Glutamatergic neuron (in vitro differentiated cells): Measurements from ENCODE around the gene PGAP6. TPM values are rescaled to one million over a fixed set of nuclear protein-coding genes. Genes with fewer than 3 reads are reported as not detected.
A peak's percentile ranks its signal among the peaks of the same experiment; 100 is the strongest.
"Not testable (repeated sequence)": the region's sequence is repeated elsewhere in the genome, so short reads cannot be mapped to it uniquely, and the experiment has no call there.

Experiments
- DNase-seq: peaks from one replicate; pipeline ENCODE4 v3.0.0; 2022
- H3K27ac Mint-ChIP-seq: one replicate; pipeline ENCODE4 v1.8.0; 2020; ENCODE audit warnings: mild to moderate bottlenecking, mixed read lengths, inconsistent platforms; ENCODE audit not compliant: unreplicated experiment
- H3K27me3 Mint-ChIP-seq: one replicate; pipeline ENCODE4 v1.8.0; 2020; ENCODE audit warnings: mild to moderate bottlenecking, moderate library complexity, mixed read lengths, inconsistent platforms; ENCODE audit not compliant: unreplicated experiment
- H3K36me3 Mint-ChIP-seq: one replicate; pipeline ENCODE4 v1.8.0; 2020; ENCODE audit warnings: mild to moderate bottlenecking, mixed read lengths, inconsistent platforms; ENCODE audit not compliant: unreplicated experiment
- H3K4me1 Mint-ChIP-seq: one replicate; pipeline ENCODE4 v1.8.0; 2020; ENCODE audit warnings: mild to moderate bottlenecking, low read depth, mixed read lengths, inconsistent platforms; ENCODE audit not compliant: unreplicated experiment
- H3K4me3 Mint-ChIP-seq: one replicate; pipeline ENCODE4 v1.8.0; 2020; ENCODE audit warnings: mild to moderate bottlenecking, mixed read lengths, inconsistent platforms; ENCODE audit not compliant: unreplicated experiment
- H3K9me3 Mint-ChIP-seq: one replicate; pipeline ENCODE4 v1.8.0; 2020; ENCODE audit warnings: mild to moderate bottlenecking, moderate library complexity, mixed read lengths, inconsistent platforms; ENCODE audit not compliant: unreplicated experiment
- total RNA-seq: library from RNA; stranded (reverse); fragmentation: NEBNext Ultra II Directional; extraction: Animal tissue kit (Norgen Biotek cat#: 25700); gene quantifications from one replicate; pipeline ENCODE4 v1.2.1, GENCODE V29; 2021; ENCODE audit not compliant: unreplicated experiment
- TF ChIP-seq, protein P1 (sequence below): fragments of 200-600 bp; sonication (generic); IDR thresholded peaks from one replicate; pipeline ENCODE4 v1.5.0; 2021; ENCODE audit not compliant: partially characterized antibody, unreplicated experiment

The PGAP6 gene
- total RNA-seq, 1 donor from 2014 or later, result 54.5 TPM

- no peak for DNase-seq
- no peaks in the 10 kb centered on the region for H3K27me3 Mint-ChIP-seq
- TF ChIP-seq, protein P1, sequence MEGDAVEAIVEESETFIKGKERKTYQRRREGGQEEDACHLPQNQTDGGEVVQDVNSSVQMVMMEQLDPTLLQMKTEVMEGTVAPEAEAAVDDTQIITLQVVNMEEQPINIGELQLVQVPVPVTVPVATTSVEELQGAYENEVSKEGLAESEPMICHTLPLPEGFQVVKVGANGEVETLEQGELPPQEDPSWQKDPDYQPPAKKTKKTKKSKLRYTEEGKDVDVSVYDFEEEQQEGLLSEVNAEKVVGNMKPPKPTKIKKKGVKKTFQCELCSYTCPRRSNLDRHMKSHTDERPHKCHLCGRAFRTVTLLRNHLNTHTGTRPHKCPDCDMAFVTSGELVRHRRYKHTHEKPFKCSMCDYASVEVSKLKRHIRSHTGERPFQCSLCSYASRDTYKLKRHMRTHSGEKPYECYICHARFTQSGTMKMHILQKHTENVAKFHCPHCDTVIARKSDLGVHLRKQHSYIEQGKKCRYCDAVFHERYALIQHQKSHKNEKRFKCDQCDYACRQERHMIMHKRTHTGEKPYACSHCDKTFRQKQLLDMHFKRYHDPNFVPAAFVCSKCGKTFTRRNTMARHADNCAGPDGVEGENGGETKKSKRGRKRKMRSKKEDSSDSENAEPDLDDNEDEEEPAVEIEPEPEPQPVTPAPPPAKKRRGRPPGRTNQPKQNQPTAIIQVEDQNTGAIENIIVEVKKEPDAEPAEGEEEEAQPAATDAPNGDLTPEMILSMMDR, result no peak
- no peaks in the 10 kb centered on the region for H3K4me1 Mint-ChIP-seq
- peaks cover 5% of the 10 kb centered on the region for H3K9me3 Mint-ChIP-seq
- H3K27ac Mint-ChIP-seq, result no peak overlapping the region
- no peaks in the 10 kb centered on the region for H3K36me3 Mint-ChIP-seq
- no peak overlapping the region for H3K4me3 Mint-ChIP-seq
Observed at GRCh38 chr16:364595-365491, 16.9 kb downstream of the PGAP6 start.

DNA sequence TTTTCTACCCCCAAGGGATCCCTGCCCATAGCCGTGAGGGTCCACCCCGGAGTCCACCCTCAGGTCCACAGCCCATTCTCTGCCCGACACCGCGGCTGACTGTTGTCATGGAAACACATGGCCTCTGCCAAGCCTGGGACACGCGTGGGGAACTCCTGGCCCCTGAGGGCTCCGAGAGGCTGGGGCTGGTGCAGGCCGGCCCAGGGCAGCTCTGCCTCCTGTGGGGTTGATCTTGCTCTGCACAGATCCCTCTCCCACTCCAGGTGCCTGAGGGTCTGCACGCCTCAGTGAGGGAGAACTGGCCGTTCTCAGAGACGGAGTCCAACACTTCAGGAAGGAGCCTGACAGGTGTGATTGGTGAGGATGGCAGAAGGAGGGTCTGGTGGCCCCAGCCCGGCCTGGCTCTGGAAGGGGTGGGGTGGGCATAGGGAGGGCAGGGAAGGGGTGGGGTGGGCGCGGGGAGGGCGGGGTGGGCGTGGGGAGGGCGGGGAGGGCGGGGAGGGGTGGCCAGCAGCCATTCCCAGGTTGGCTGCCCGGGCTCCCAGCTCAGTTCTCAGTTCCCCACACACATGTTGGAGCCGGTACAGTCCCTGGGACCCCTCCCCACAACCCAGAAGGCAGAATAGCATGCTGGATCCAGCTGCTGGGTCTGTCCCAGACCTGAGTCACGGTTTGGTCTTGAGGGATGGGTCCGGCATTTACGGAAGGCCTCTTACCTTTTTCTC, 17.9 kb downstream of the PGAP6 start:
- H3K4me1 Mint-ChIP-seq, result no peaks in the 10 kb centered on the region
- TF ChIP-seq, protein P1, result no peak
- H3K27ac Mint-ChIP-seq, result no peak overlapping the region
- H3K4me3 Mint-ChIP-seq, result no peak overlapping the region
- H3K9me3 Mint-ChIP-seq, result peaks cover 3% of the 10 kb centered on the region
- no peak for DNase-seq
- no peaks in the 10 kb centered on the region for H3K36me3 Mint-ChIP-seq
- H3K27me3 Mint-ChIP-seq, result no peaks in the 10 kb centered on the region

DNA sequence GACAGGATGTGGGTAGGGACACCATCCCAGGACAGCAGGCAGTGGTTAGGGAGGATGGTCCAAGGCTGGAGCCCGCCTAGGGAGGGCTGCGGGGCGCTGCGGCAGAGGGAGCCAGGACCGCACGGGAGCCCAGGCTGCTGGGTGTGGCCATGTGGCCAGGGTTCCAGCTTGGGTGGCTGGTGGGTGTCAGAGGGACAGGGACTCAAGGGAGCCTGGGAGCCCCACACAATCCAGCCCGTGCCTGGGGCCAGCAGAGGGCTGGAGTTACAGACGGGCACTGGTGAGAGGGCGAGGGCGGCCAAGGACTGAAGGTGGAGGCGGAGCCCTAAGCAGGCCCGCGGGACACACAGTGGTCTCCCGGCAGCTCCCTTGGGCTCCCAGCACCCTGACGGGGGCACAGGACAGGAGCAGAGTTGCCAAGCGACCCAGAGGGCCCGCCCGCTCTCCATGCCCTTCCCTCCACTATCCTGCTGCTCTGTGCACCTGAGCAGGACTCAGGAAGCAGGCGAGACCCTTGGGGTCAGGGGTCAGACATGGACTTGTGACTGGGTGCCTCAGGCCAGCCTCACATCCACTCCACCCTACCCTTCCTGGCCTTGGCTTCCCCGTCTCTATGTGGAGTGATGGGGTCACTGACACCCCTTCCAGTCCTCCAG, 18.5 kb downstream of the PGAP6 start:
- no peak overlapping the region for H3K27ac Mint-ChIP-seq
- TF ChIP-seq, protein P1, result no peak
- H3K27me3 Mint-ChIP-seq, result no peaks in the 10 kb centered on the region
- no peaks in the 10 kb centered on the region for H3K4me1 Mint-ChIP-seq
- peaks cover 3% of the 10 kb centered on the region for H3K9me3 Mint-ChIP-seq
- no peak overlapping the region for H3K4me3 Mint-ChIP-seq
- no peaks in the 10 kb centered on the region for H3K36me3 Mint-ChIP-seq
- DNase-seq, result no peak

DNA sequence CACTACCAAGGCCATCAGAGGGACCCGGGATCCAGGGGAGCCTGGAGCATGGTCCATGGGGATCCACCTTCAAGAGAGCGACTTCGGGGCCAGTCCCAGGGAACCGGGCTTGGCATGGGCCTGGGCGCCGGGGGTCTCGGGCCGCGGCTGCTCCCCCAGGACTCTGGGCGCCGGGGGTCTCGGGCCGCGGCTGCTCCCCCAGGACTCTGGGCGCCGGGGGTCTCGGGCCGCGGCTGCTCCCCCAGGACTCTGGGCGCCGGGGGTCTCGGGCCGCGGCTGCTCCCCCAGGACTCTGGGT, 19.1 kb downstream of the PGAP6 start:
- H3K4me3 Mint-ChIP-seq, DNase-seq, H3K36me3 Mint-ChIP-seq, H3K4me1 Mint-ChIP-seq, H3K9me3 Mint-ChIP-seq, H3K27ac Mint-ChIP-seq, H3K27me3 Mint-ChIP-seq: not testable (repeated sequence)

- Mint-ChIP-seq H3K36me3 (no peaks in the 10 kb centered on the region), H3K27me3 (no peaks in the 10 kb centered on the region), H3K27ac (no peak overlapping the region), H3K9me3 (peaks cover 2% of the 10 kb centered on the region), H3K4me1 (no peaks in the 10 kb centered on the region), H3K4me3 (no peak overlapping the region)
- peak; percentile 75 for DNase-seq
- TF ChIP-seq, protein P1, result peak; percentile 39
Observed at GRCh38 chr16:361872-362701, 19.7 kb downstream of the PGAP6 start.
